Rectal smooth muscle tissue (tissue), 1 donor: ENCODE results near the gene CBX7.

Source experiments
- H3K27ac ChIP-seq: one replicate; pipeline ENCODE4 v1.7.0; 2013; ENCODE audit warnings: low read depth, low read length, inconsistent platforms
- H3K27me3 ChIP-seq: one replicate; pipeline ENCODE4 v1.7.0; 2013; ENCODE audit warnings: low read length; ENCODE audit not compliant: control insufficient read depth, insufficient read depth
- H3K36me3 ChIP-seq: one replicate; pipeline ENCODE4 v1.7.0; 2013; ENCODE audit warnings: low read length; ENCODE audit not compliant: control insufficient read depth, insufficient read depth
- H3K4me1 ChIP-seq: one replicate; pipeline ENCODE4 v1.7.0; 2013; ENCODE audit warnings: low read length; ENCODE audit not compliant: control insufficient read depth, insufficient read depth
- H3K4me3 ChIP-seq: one replicate; pipeline ENCODE4 v1.7.0; 2013; ENCODE audit warnings: low read length
- H3K9ac ChIP-seq: one replicate; pipeline ENCODE4 v1.7.0; 2013; ENCODE audit warnings: low read length

The CBX7 gene

GRCh38 chr22:39122772-39123470 lies 29.6 kb downstream of the CBX7 start:
- Histone ChIP-seq H3K36me3 (no peaks in the 10 kb centered on the region), H3K27me3 (no peaks in the 10 kb centered on the region), H3K27ac (no peak overlapping the region), H3K4me1 (no peaks in the 10 kb centered on the region), H3K9ac (no peak overlapping the region), H3K4me3 (no peak overlapping the region)

- no peak overlapping the region for H3K27ac ChIP-seq
- no peaks in the 10 kb centered on the region for H3K36me3 ChIP-seq
- no peaks in the 10 kb centered on the region for H3K4me1 ChIP-seq
- no peaks in the 10 kb centered on the region for H3K27me3 ChIP-seq
- no peak overlapping the region for H3K9ac ChIP-seq
- no peak overlapping the region for H3K4me3 ChIP-seq
Observed at GRCh38 chr22:39120983-39121382, 31.5 kb downstream of the CBX7 start.

GRCh38 chr22:39117585-39118191 lies 34.8 kb downstream of the CBX7 start:
- no peak overlapping the region for H3K4me3 ChIP-seq
- no peaks in the 10 kb centered on the region for H3K36me3 ChIP-seq
- H3K4me1 ChIP-seq, result no peaks in the 10 kb centered on the region
- H3K27ac ChIP-seq, result no peak overlapping the region
- no peak overlapping the region for H3K9ac ChIP-seq
- no peaks in the 10 kb centered on the region for H3K27me3 ChIP-seq

DNA sequence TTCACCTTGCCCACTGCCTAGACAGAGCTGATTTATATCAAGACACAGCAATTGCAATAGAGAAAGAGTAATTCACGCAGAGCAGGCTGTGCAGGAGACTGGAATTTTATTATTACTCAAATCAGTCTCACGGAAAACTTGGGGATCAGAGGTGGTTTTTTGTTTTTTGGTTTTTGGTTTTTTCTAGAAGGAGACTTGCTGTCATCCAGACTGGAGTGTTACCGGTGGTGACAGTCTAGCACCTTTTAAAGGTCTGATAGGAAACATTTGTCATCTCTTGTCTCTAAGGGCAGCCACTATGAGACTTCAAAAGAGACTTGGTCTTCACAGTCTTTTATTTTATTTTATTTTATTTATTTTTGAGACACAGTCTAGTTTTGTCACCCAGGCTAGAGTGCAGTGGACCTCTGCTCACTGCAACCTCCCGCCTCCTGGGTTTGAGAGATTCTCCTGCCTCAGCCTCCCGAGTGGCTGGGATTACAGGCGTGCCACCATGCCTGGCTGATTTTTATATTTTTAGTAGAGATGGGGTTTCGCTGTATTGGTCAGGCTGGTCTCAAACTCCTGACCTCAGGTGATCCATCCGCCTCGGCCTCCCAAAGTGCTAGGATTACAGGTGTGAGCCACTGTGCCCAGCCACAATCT lies 36.4 kb downstream of the CBX7 start:
- no peaks in the 10 kb centered on the region for H3K27me3 ChIP-seq
- no peaks in the 10 kb centered on the region for H3K36me3 ChIP-seq
- no peaks in the 10 kb centered on the region for H3K4me1 ChIP-seq
- H3K4me3 ChIP-seq, result no peak overlapping the region
- no peak overlapping the region for H3K27ac ChIP-seq
- no peak overlapping the region for H3K9ac ChIP-seq

DNA sequence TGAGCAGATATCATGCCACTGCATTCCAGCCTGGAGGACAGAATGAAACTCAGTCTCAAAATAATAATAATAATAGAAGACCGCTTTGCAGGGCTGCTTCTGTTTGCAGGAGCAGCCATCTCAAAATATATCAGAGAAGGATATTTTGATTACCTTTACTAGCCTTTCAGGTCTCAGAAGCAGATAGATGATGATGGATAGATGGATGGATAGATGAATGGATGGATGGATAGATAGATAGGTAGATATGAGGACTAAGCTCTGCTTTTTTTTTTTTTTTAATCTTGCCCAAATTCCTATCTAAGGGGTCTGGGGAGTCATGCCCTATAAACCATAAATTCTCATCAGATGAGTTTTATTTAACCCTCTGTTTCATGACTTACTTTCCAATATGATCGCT lies 36.9 kb downstream of the CBX7 start:
- Histone ChIP-seq H3K4me3 (no peak overlapping the region), H3K27me3 (no peaks in the 10 kb centered on the region), H3K27ac (no peak overlapping the region), H3K9ac (no peak overlapping the region), H3K4me1 (no peaks in the 10 kb centered on the region), H3K36me3 (no peaks in the 10 kb centered on the region)

GRCh38 chr22:39114112-39114511 lies 38.4 kb downstream of the CBX7 start:
- no peaks in the 10 kb centered on the region for H3K27me3 ChIP-seq
- H3K4me3 ChIP-seq, result no peak overlapping the region
- H3K4me1 ChIP-seq, result no peaks in the 10 kb centered on the region
- H3K36me3 ChIP-seq, result no peaks in the 10 kb centered on the region
- H3K9ac ChIP-seq, result no peak overlapping the region
- H3K27ac ChIP-seq, result no peak overlapping the region

DNA sequence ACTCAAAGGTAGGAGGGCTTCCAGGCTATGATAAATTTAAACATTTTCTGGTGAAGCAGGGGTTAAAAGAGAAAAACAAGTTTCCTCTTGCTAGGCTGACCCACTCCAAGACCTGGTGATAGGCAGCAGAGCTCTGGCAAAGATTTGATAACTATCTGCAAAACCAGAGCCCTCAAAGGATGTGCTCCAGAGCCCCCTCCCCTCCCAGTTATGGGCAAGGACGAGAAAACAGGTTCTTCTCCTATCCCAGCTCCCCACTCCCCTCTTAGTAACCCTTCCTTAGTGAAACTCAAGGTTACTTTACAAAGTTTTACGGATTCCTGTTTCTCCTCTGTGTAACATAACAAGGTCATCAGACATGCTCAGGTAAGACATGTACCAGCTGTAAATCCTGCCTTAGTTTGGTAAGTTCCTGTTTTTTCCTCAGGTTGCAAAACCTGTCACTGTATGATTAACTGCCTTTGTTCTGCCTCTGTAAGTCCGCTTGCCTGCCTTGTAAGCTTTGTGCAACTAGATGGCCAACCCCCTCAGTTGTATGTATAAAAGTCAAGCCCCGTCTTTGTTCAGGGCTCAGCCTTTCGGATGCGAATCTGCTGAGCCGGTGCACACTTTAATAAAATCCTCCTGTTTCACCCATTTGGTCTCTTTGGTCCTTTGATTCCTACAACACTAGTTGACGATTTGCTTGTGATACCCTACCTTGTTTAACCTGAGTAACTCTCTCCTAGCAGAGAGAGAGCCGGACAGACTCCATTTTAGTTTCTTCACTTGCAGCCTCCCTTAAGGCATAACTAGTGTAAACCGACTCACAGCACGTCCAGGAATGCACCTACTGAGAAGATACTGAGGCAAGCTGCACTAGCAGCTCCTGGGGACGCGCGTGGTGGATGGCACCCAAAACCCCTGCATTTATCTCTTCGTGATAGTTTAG lies 41.6 kb downstream of the CBX7 start:
- Histone ChIP-seq H3K4me1 (no peaks in the 10 kb centered on the region), H3K27me3 (no peaks in the 10 kb centered on the region), H3K36me3 (no peaks in the 10 kb centered on the region), H3K9ac (no peak overlapping the region), H3K4me3 (no peak overlapping the region), H3K27ac (no peak overlapping the region)

DNA sequence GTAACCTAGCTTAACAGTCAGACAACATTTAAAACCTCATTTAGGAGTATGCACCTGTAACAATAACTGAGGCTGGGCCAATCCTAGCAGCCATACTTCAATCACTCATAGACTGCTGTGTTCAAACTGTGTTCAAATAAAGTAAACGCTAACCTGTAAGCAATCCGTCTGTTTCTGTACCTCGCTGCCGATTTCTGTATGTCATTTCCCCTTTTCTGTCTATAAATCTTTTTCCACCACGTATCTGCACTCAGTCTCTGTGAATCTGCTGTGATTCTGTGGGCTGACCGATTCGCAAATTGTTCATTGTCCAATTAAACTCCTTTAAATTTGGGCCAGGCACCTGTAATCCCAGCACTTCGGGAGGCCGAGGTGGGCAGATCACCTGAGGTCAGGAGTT lies 43.1 kb downstream of the CBX7 start:
- no peaks in the 10 kb centered on the region for H3K27me3 ChIP-seq
- H3K4me3 ChIP-seq, result no peak overlapping the region
- no peak overlapping the region for H3K27ac ChIP-seq
- H3K36me3 ChIP-seq, result no peaks in the 10 kb centered on the region
- no peaks in the 10 kb centered on the region for H3K4me1 ChIP-seq
- no peak overlapping the region for H3K9ac ChIP-seq

DNA sequence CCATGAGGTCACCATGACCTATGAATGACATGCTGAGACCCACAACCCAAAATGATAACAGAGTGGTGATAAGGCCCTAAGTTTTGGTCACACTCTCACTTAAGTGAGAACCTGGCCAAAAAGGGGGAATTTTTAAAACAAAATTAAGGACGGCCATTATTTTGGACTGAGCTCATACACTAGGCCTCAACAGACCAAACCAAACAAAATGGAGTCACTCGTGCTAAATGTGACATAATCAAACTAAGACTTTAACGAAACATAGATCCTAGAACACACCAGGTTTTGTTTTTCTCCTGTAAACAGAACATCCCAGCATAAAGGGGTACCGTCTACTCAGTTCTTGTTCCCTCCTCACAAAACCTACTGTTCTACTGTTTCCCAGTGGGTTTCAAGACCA lies 44.0 kb downstream of the CBX7 start:
- H3K27me3 ChIP-seq, result no peaks in the 10 kb centered on the region
- no peaks in the 10 kb centered on the region for H3K4me1 ChIP-seq
- no peak overlapping the region for H3K4me3 ChIP-seq
- no peak overlapping the region for H3K9ac ChIP-seq
- no peaks in the 10 kb centered on the region for H3K36me3 ChIP-seq
- no peak overlapping the region for H3K27ac ChIP-seq

- H3K9ac ChIP-seq, result no peak overlapping the region
- H3K4me1 ChIP-seq, result no peaks in the 10 kb centered on the region
- no peaks in the 10 kb centered on the region for H3K36me3 ChIP-seq
- H3K4me3 ChIP-seq, result no peak overlapping the region
- H3K27me3 ChIP-seq, result no peaks in the 10 kb centered on the region
- H3K27ac ChIP-seq, result no peak overlapping the region
Observed at GRCh38 chr22:39106326-39106725, 46.2 kb downstream of the CBX7 start.

GRCh38 chr22:39103431-39103830 lies 49.0 kb downstream of the CBX7 start:
- H3K9ac ChIP-seq, result no peak overlapping the region

DNA sequence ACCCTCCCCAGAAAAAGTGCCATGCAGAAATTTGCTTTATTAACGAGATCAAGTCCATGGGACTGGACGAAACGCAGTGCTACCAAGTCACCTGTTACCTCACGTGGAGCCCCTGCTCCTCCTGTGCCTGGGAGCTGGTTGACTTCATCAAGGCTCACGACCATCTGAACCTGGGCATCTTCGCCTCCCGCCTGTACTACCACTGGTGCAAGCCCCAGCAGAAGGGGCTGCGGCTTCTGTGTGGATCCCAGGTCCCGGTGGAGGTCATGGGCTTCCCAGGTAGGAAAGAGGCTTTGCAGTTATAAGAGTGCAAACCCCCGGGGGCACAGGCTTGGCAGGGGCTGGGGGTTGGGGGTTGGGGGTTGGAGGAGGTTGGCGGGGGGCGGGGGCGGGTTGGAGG lies 51.3 kb downstream of the CBX7 start:
- no peaks in the 10 kb centered on the region for H3K4me1 ChIP-seq

More at GRCh38 chr22:39103431-39103830, 49.0 kb downstream of the CBX7 start:
- H3K27ac ChIP-seq, result no peak overlapping the region
- no peaks in the 10 kb centered on the region for H3K4me1 ChIP-seq
- no peaks in the 10 kb centered on the region for H3K27me3 ChIP-seq
- no peaks in the 10 kb centered on the region for H3K36me3 ChIP-seq
- H3K4me3 ChIP-seq, result no peak overlapping the region

More for the DNA sequence above, 51.3 kb downstream of the CBX7 start:
- Histone ChIP-seq H3K9ac (no peak overlapping the region), H3K36me3 (no peaks in the 10 kb centered on the region), H3K27me3 (no peaks in the 10 kb centered on the region), H3K4me3 (no peak overlapping the region), H3K27ac (no peak overlapping the region)
